Measurements from ENCODE around the gene CCDC167.

Gene CCDC167

DNA sequence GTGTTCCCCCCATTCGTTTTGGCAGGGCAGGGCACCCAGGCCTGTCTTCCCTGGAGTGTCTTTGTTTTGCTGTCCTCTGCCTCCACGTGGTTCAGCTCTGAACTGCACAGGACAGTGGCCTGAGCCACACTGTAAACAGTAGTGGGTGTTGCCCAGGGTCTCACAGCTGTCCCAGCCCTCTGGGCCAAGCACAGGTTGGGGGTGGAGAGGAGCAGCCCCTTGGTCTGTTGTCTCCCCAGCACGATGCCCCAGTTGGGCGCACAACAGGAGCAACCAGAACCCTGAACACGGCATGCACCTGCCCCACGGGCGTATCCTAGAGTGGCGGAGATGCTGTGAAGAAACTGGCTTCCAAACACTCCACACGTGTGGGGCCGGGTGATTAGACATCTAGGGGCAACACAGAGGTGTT lies 14.4 kb downstream of the CCDC167 start:
- Histone ChIP-seq H3K4me1 (no peaks in the 10 kb centered on the region), H3K4me3 (ENCODE audit: low read depth, low read length) (no peak overlapping the region), H3K9ac (no peak overlapping the region), H3K4me2 (ENCODE audit: low read length) (no peak overlapping the region), H2AFZ (no peak overlapping the region), H3K27ac (no peak overlapping the region), H3K27me3 (ENCODE audit: control insufficient read depth, insufficient read depth, low read length) (no peaks in the 10 kb centered on the region), H3K79me2 (no peaks in the 10 kb centered on the region), H3K9me3 (ENCODE audit: control insufficient read depth, low read length) (no peaks in the 10 kb centered on the region), H3K36me3 (ENCODE audit: control insufficient read depth, insufficient read depth, low read length) (no peaks in the 10 kb centered on the region)
- TF ChIP-seq, protein P1, sequence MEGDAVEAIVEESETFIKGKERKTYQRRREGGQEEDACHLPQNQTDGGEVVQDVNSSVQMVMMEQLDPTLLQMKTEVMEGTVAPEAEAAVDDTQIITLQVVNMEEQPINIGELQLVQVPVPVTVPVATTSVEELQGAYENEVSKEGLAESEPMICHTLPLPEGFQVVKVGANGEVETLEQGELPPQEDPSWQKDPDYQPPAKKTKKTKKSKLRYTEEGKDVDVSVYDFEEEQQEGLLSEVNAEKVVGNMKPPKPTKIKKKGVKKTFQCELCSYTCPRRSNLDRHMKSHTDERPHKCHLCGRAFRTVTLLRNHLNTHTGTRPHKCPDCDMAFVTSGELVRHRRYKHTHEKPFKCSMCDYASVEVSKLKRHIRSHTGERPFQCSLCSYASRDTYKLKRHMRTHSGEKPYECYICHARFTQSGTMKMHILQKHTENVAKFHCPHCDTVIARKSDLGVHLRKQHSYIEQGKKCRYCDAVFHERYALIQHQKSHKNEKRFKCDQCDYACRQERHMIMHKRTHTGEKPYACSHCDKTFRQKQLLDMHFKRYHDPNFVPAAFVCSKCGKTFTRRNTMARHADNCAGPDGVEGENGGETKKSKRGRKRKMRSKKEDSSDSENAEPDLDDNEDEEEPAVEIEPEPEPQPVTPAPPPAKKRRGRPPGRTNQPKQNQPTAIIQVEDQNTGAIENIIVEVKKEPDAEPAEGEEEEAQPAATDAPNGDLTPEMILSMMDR (IDR thresholded peaks at IDR 0.05) = no peak

DNA sequence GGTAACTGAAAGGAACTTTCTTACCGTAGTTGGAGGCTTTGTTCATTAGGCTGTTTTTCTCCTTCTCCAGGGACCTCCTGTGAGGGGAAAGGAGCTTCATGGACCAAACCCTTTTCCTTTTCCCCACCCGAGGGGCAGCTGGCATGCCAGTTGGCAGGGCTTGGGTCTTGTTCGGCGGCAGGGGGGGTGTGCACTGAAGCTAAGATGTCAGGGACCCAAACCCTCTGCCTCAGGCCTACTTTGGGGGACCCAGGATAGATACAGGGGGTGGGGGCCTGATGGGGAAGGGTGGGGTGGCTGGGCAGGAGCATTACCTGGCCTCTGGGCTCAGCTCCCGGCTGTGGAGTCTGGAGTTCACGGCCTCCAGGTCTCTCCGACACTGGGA lies 14.9 kb downstream of the CCDC167 start:
- TF ChIP-seq, protein P1 (IDR thresholded peaks at IDR 0.05) = no peak
- Histone ChIP-seq H3K79me2 (no peaks in the 10 kb centered on the region), H3K4me2 (ENCODE audit: low read length) (no peak overlapping the region), H3K36me3 (ENCODE audit: control insufficient read depth, insufficient read depth, low read length) (no peaks in the 10 kb centered on the region), H3K9me3 (ENCODE audit: control insufficient read depth, low read length) (no peaks in the 10 kb centered on the region), H3K9ac (no peak overlapping the region), H3K27ac (no peak overlapping the region), H3K4me1 (no peaks in the 10 kb centered on the region), H2AFZ (no peak overlapping the region), H3K4me3 (ENCODE audit: low read depth, low read length) (no peak overlapping the region), H3K27me3 (ENCODE audit: control insufficient read depth, insufficient read depth, low read length) (no peaks in the 10 kb centered on the region)

DNA sequence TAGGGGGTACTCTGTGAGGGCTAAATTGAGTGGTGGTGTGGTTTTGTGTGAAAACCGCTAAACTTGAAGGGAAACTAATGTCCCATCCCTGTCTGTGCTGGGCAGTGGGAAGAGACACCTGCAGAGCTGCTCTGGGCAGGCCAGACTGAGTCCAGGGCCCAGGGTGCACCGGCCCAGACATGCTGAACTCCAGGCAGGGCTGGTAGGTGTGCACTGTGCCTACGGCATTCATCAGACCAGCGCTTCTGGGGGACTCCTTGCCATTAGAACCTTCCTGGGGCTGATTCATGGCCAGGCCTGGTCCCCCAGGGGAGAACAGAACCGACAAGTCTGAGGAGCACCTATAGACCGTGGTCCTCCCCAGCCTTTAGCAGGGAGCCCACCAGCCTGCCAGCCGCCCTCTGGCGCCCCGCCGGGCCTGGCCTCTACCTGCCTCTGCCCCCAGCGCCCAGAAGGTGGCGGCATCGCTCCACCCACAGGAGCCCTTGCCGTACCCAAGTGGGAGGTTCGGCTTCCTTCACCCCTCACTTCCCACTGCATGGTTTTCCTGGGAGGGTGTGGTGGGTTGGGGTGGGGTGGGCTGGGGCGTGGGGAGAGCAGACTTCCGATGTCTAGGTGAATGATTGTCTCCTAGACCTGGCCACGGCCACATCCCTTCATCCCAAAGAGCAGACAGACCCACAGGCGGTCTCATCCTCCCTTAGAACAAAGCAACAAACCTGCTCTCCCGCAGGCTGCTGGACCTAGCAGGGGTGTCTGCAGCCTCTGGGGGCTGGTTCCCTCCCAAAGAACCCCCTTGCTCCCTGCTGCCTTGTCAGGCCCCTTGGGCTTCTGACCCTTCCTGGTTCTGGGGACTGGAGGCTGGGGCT lies 15.5 kb downstream of the CCDC167 start:
- no peaks in the 10 kb centered on the region for H3K4me1 ChIP-seq
- H3K27me3 ChIP-seq (ENCODE audit: control insufficient read depth, insufficient read depth, low read length) = no peaks in the 10 kb centered on the region
- H3K36me3 ChIP-seq (ENCODE audit: control insufficient read depth, insufficient read depth, low read length) = no peaks in the 10 kb centered on the region
- no peak overlapping the region for H2AFZ ChIP-seq
- no peaks in the 10 kb centered on the region for H3K79me2 ChIP-seq
- TF ChIP-seq, protein P1 (IDR thresholded peaks at IDR 0.05) = peak; percentile 61
- H3K4me2 ChIP-seq (ENCODE audit: low read length) = no peak overlapping the region
- no peak overlapping the region for H3K4me3 ChIP-seq (ENCODE audit: low read depth, low read length)
- H3K9me3 ChIP-seq (ENCODE audit: control insufficient read depth, low read length) = no peaks in the 10 kb centered on the region
- no peak overlapping the region for H3K27ac ChIP-seq
- H3K9ac ChIP-seq = no peak overlapping the region

DNA sequence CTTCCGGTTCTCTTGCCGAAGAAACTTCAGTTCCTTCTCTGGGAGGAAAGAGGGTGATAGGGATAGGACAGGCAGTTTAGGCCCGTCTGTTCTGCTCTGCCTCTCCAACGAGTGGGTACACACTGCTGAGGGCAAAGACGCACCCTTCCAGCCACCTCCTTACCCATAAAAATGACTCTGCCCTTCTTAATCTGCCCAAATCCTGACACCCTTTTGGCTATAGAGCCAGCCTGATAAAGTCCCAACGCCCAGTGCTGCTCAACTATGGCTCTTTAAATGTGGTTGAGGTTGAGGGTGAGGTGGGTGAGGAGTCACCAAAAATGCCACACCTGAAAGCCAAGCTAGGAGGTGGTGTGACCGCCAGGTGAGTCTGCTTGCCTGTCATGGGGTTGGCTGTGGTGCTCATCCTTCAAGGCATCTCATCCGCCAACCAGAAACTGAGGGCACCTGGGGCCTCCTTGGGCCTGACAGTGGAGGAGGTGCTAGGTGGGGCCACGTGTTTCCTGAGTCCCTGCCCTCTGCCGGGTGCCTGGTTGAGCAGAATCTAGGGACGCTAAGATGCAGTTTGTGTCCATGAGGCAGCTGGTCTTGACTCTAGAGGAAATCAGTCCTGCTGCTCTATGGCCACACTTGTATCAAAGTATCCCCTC lies 16.3 kb downstream of the CCDC167 start:
- H3K79me2 ChIP-seq = no peaks in the 10 kb centered on the region
- no peak overlapping the region for H3K4me2 ChIP-seq (ENCODE audit: low read length)
- no peak overlapping the region for H3K9ac ChIP-seq
- no peak overlapping the region for H3K4me3 ChIP-seq (ENCODE audit: low read depth, low read length)
- no peaks in the 10 kb centered on the region for H3K27me3 ChIP-seq (ENCODE audit: control insufficient read depth, insufficient read depth, low read length)
- H3K4me1 ChIP-seq = no peaks in the 10 kb centered on the region
- no peaks in the 10 kb centered on the region for H3K9me3 ChIP-seq (ENCODE audit: control insufficient read depth, low read length)
- no peak overlapping the region for H3K27ac ChIP-seq
- TF ChIP-seq, protein P1 (IDR thresholded peaks at IDR 0.05) = no peak
- no peak overlapping the region for H2AFZ ChIP-seq
- H3K36me3 ChIP-seq (ENCODE audit: control insufficient read depth, insufficient read depth, low read length) = no peaks in the 10 kb centered on the region
